T-cell (primary cell): Measurements from ENCODE around the gene HECW1. TPM values are rescaled to one million over a fixed set of nuclear protein-coding genes. Genes with fewer than 3 reads are reported as not detected.

Experiments used
- ATAC-seq, 4 experiments: fragments of 200-7000 bp in 3 of 4; fragments of 150-1000 bp in 1 of 4; cut with Tn5 transposase; replicated peaks in 1 of 4; 1 replicate in 3 of 4; 2 replicates in 1 of 4; pipeline ENCODE4 v1.10.0; 2021; ENCODE audit warnings: moderate library complexity in 3 of 4, mild to moderate bottlenecking in 2 of 4, moderate number of reproducible peaks in 1 of 4
- CTCF ChIA-PET, 2 donors: fragments of 300-600 bp; sonication (Branson Sonifier 250); formaldehyde crosslinking; loops; one replicate each; lab custom pipeline; 2022; ENCODE audit warnings: antibody characterized with exemption in 2 of 2; lab: Charles Lee
- POLR2A ChIA-PET, 2 donors: fragments of 300-600 bp; sonication (Branson Sonifier 250); formaldehyde crosslinking; loops; one replicate each; lab custom pipeline; 2022; ENCODE audit warnings: antibody characterized with exemption in 2 of 2; lab: Charles Lee
- DNase-seq, 35 experiments: peaks; one replicate each; pipeline versions ENCODE4 v3.0.0 to v3.0.0-alpha.2; 2013 to 2023
- H3K27ac ChIP-seq: one replicate; pipeline ENCODE4 v1.5.1; 2013; ENCODE audit warnings: low read length
- H3K27me3 ChIP-seq, 2 experiments: replicated peaks in 1 of 2; 1 replicate in 1 of 2; 2 replicates in 1 of 2; pipeline versions ENCODE4 v1.6.1 to v1.7.0; 2013; ENCODE audit warnings: low read length in 1 of 2, mixed read lengths in 1 of 2; ENCODE audit not compliant: control insufficient read depth in 2 of 2, insufficient read depth in 2 of 2; ENCODE audit errors: extremely low read depth in 1 of 2
- H3K36me3 ChIP-seq, 2 donors: 1 replicate in 1 of 2; 2 replicates in 1 of 2; pipeline versions ENCODE4 v1.6.1 to v1.7.0; 2013; ENCODE audit warnings: low read length in 1 of 2; ENCODE audit not compliant: control insufficient read depth in 2 of 2, insufficient read depth in 1 of 2; ENCODE audit errors: extremely low read depth in 1 of 2
- H3K4me1 ChIP-seq, 2 experiments: 1 replicate in 1 of 2; 2 replicates in 1 of 2; pipeline versions ENCODE4 v1.6.1 to v1.7.0; 2013; ENCODE audit warnings: low read length in 2 of 2, mixed read lengths in 1 of 2; ENCODE audit not compliant: insufficient read depth in 2 of 2, control insufficient read depth in 1 of 2; ENCODE audit errors: extremely low read depth in 1 of 2
- H3K4me3 ChIP-seq, 2 donors: 1 replicate in 1 of 2; 2 replicates in 1 of 2; pipeline versions ENCODE4 v1.5.1 to v1.7.0; 2013; ENCODE audit warnings: mild to moderate bottlenecking in 2 of 2, low read length in 1 of 2, moderate library complexity in 1 of 2; ENCODE audit not compliant: control insufficient read depth in 1 of 2; ENCODE audit errors: extremely low read depth in 1 of 2
- H3K9me3 ChIP-seq: 2 replicates; pipeline ENCODE4 v1.7.0; 2013
- H3K27ac Mint-ChIP-seq, 2 donors: one replicate each; pipeline ENCODE4 v1.8.0; 2020 to 2021; ENCODE audit warnings: mild to moderate bottlenecking in 2 of 2, mixed read lengths in 2 of 2
- H3K27me3 Mint-ChIP-seq, 2 donors: one replicate each; pipeline ENCODE4 v1.8.0; 2021 to 2022; ENCODE audit warnings: mixed read lengths in 2 of 2
- H3K36me3 Mint-ChIP-seq: one replicate; pipeline ENCODE4 v1.8.0; 2021; ENCODE audit warnings: mixed read lengths
- H3K4me1 Mint-ChIP-seq, 3 donors: one replicate each; pipeline ENCODE4 v1.8.0; 2020 to 2022; ENCODE audit warnings: mixed read lengths in 3 of 3, mild to moderate bottlenecking in 1 of 3
- H3K4me3 Mint-ChIP-seq, 3 donors: one replicate each; pipeline ENCODE4 v1.8.0; 2020 to 2022; ENCODE audit warnings: mild to moderate bottlenecking in 3 of 3, mixed read lengths in 3 of 3, moderate library complexity in 3 of 3
- H3K9me3 Mint-ChIP-seq, 3 donors: one replicate each; pipeline ENCODE4 v1.8.0; 2020 to 2022; ENCODE audit warnings: mixed read lengths in 3 of 3
- WGBS: methylation state at CpG from one replicate; pipeline ENCODE4 v1.1.5; 2013; ENCODE audit warnings: missing lambda C conversion rate; ENCODE audit not compliant: insufficient coverage; 5-methylcytosine and 5-hydroxymethylcytosine counted together
- total RNA-seq, 35 experiments: library from RNA in 6 of 35; stranded (reverse) in 6 of 35; fragments of 120-200 nt in 1 of 35; gene quantifications; one replicate each; pipeline versions ENCODE4 v1.2.1 to v1.2.4 and lab custom pipeline; 2013 to 2026

Gene HECW1
- total RNA-seq, 5 donors from 2014 or later (not counting 1 experiment from before 2014, with no cell fraction given) = not detected

DNA sequence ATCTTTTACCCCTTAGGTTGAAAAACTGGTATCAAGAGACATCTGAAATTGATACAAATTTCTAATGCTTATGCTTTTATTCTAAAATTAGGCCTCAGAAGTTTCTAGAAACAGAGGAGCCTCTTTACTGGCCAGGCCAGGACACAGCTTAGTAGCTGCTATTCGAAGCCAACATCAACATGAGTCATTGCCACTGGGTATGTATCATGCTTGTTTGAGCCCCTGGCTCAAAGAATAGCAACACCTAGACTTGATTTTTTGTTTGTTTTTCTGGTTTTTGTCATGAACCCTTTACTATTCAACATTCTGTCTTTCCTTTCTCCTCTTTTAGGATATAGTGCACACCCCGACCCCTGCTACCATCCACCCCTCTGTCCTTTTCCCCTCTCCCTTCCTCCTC lies 379.5 kb downstream of the HECW1 start:
- H3K27me3 ChIP-seq = peaks cover 0 to 4% of the 10 kb centered on the region in 2 experiments
- Mint-ChIP-seq H3K27me3 (peaks cover 13 to 19% of the 10 kb centered on the region in 2 donors), H3K36me3 (no peaks in the 10 kb centered on the region), H3K27ac (no peak overlapping the region), H3K4me3 (no peak overlapping the region), H3K4me1 (peaks cover 2 to 7% (median 3%) of the 10 kb centered on the region in 3 donors), H3K9me3 (no peaks in the 10 kb centered on the region)
- ChIA-PET CTCF (no interaction called here), POLR2A (no interaction called here)
- H3K27ac ChIP-seq = no peak overlapping the region
- H3K4me1 ChIP-seq = no peaks in the 10 kb centered on the region
- H3K4me3 ChIP-seq = no peak overlapping the region
- no peaks in the 10 kb centered on the region for H3K9me3 ChIP-seq
- no peak for ATAC-seq
- 75% methylated on average over 1 of the region's 2 CpGs for WGBS
- no peak for DNase-seq
- no peaks in the 10 kb centered on the region for H3K36me3 ChIP-seq

DNA sequence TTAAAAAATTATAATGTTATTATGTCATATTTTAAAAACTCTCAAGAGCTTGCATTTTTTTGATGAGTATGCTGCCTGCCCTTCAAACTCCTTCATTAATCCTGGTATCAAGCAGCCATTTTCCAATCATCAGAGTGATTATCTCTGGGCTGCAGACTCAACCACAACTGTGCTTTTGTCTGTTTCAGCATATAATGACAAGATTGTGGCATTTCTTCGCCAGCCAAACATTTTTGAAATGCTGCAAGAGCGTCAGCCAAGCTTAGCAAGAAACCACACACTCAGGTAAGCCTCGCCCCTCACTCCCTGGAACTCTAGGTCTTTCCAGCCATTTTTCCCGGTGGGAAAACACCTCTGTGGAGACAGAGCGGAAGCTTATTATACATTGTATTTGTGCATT lies 380.4 kb downstream of the HECW1 start:
- ATAC-seq (no peak), DNase-seq (no peak)
- H3K4me3 Mint-ChIP-seq = no peak overlapping the region
- POLR2A ChIA-PET = no interaction called here
- peaks cover 0 to 3% (median 2%) of the 10 kb centered on the region in 3 donors for H3K4me1 Mint-ChIP-seq
- peaks cover 18 to 25% of the 10 kb centered on the region in 2 donors for H3K27me3 Mint-ChIP-seq
- no peak overlapping the region for H3K4me3 ChIP-seq
- no peak overlapping the region for H3K27ac ChIP-seq
- H3K9me3 Mint-ChIP-seq = no peaks in the 10 kb centered on the region
- no peaks in the 10 kb centered on the region for H3K9me3 ChIP-seq
- H3K36me3 Mint-ChIP-seq = no peaks in the 10 kb centered on the region
- H3K4me1 ChIP-seq = no peaks in the 10 kb centered on the region
- peaks cover 0 to 4% of the 10 kb centered on the region in 2 experiments for H3K27me3 ChIP-seq
- no peak overlapping the region for H3K27ac Mint-ChIP-seq
- WGBS = no CpG with 5 or more reads among the region's 5 CpGs
- H3K36me3 ChIP-seq = no peaks in the 10 kb centered on the region
- CTCF ChIA-PET = no interaction called here

DNA sequence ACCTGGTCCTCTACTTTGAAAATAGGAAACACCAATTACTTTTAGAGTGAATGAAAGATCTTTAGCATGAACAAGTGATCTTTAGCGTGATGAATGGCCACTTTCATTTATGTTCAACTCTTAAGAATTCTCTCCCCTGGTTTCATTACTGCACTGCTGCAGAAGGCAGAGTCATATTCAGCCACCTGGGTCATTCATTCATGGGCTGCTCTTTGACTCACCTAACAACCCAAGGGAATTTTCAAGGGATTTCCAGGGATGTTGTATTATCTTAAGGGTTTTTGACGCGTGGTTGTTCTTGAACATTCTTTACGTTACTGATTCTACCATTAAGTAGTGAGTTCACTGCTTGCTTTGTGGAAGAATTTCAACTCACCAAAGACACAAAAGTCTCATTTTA lies 383.1 kb downstream of the HECW1 start:
- Mint-ChIP-seq H3K4me3 (no peak overlapping the region), H3K4me1 (no peaks in the 10 kb centered on the region), H3K36me3 (no peaks in the 10 kb centered on the region), H3K27ac (no peak overlapping the region), H3K27me3 (peaks cover 25 to 27% of the 10 kb centered on the region in 2 donors), H3K9me3 (no peaks in the 10 kb centered on the region)
- no peak overlapping the region for H3K4me3 ChIP-seq
- WGBS = no CpG with 5 or more reads among the region's 4 CpGs
- POLR2A ChIA-PET = no interaction called here
- ATAC-seq = no peak
- H3K36me3 ChIP-seq = no peaks in the 10 kb centered on the region
- no peak overlapping the region for H3K27ac ChIP-seq
- no peaks in the 10 kb centered on the region for H3K4me1 ChIP-seq
- H3K9me3 ChIP-seq = no peaks in the 10 kb centered on the region
- CTCF ChIA-PET = no interaction called here
- DNase-seq = no peak
- H3K27me3 ChIP-seq = peaks cover 4% of the 10 kb centered on the region in 2 experiments

DNA sequence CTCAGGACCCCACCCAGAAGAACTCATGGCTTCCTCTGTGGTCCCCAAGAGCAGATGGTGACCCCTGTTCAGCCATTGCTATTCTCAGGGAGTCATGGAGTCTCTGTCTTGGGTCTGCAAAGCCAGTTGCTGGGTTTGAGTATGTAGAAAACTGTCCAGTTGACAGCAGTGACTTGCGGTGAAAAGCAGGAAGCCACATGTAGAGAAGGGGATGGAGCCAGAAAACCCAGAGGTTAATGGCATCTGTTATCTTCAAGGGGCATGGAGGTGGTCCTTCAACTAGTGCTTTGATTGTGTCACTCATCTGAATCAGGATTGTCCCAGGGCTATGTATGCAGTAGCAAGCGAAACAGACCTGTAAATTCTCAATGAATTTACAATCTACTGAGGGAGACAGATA lies 384.1 kb downstream of the HECW1 start:
- no peaks in the 10 kb centered on the region for H3K4me1 Mint-ChIP-seq
- no peak overlapping the region for H3K27ac ChIP-seq
- no peak overlapping the region for H3K27ac Mint-ChIP-seq
- POLR2A ChIA-PET = interaction anchor here in 1 of 2 donors (0.6 kb wide), 1 partner anchor 757 kb away, joined by 4 read pairs; no protein-coding TSS in a partner anchor
- H3K27me3 ChIP-seq = peaks cover 4 to 7% of the 10 kb centered on the region in 2 experiments
- H3K4me3 ChIP-seq = no peak overlapping the region
- H3K4me1 ChIP-seq = no peaks in the 10 kb centered on the region
- DNase-seq = no peak
- WGBS = 100% methylated on average over 1 of the region's 2 CpGs
- no peaks in the 10 kb centered on the region for H3K9me3 ChIP-seq
- peaks cover 28 to 29% of the 10 kb centered on the region in 2 donors for H3K27me3 Mint-ChIP-seq
- no peaks in the 10 kb centered on the region for H3K9me3 Mint-ChIP-seq
- H3K36me3 Mint-ChIP-seq = no peaks in the 10 kb centered on the region
- CTCF ChIA-PET = no interaction called here
- ATAC-seq = no peak
- H3K4me3 Mint-ChIP-seq = no peak overlapping the region
- H3K36me3 ChIP-seq = no peaks in the 10 kb centered on the region

GRCh38 chr7:43501870-43502269 lies 389.4 kb downstream of the HECW1 start:
- WGBS = 77% methylated on average over 2 of the region's 3 CpGs
- POLR2A ChIA-PET = no interaction called here
- DNase-seq = no peak
- peaks cover 10 to 18% of the 10 kb centered on the region in 2 donors for H3K27me3 Mint-ChIP-seq
- no peak overlapping the region for H3K4me3 Mint-ChIP-seq
- H3K27ac ChIP-seq = no peak overlapping the region
- peaks cover 1 to 7% of the 10 kb centered on the region in 2 experiments for H3K27me3 ChIP-seq
- no peaks in the 10 kb centered on the region for H3K36me3 ChIP-seq
- no peaks in the 10 kb centered on the region for H3K36me3 Mint-ChIP-seq
- H3K4me1 Mint-ChIP-seq = no peaks in the 10 kb centered on the region
- H3K27ac Mint-ChIP-seq = no peak overlapping the region
- no peaks in the 10 kb centered on the region for H3K9me3 Mint-ChIP-seq
- no peaks in the 10 kb centered on the region for H3K4me1 ChIP-seq
- H3K4me3 ChIP-seq = no peak overlapping the region
- ATAC-seq = no peak
- H3K9me3 ChIP-seq = no peaks in the 10 kb centered on the region
- CTCF ChIA-PET = no interaction called here

DNA sequence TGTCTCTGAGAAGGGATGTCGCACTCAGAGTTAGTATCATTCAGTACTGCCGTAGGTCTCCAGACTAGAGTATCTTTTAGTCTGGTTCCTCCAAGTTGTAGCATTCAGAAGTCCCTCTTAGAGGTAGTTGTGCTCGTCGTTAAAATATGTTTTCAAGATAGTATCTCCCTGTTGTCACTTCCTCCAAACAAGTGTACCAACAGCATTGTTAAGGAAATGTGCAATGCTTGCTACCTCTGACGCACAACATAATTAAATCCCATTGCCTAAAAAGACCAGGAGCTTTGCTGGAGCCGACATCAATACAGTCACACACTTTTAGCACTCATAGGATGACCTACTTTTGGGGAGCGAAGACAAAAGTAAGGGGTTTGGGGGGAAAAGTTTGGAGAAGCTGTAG lies 390.5 kb downstream of the HECW1 start:
- Histone ChIP-seq H3K4me3 (no peak overlapping the region), H3K9me3 (no peaks in the 10 kb centered on the region), H3K4me1 (no peaks in the 10 kb centered on the region), H3K27ac (no peak overlapping the region), H3K36me3 (no peaks in the 10 kb centered on the region), H3K27me3 (peaks cover 0 to 7% of the 10 kb centered on the region in 2 experiments)
- no peaks in the 10 kb centered on the region for H3K9me3 Mint-ChIP-seq
- H3K27ac Mint-ChIP-seq = no peak overlapping the region
- peaks cover 3 to 12% of the 10 kb centered on the region in 2 donors for H3K27me3 Mint-ChIP-seq
- DNase-seq (no peak), ATAC-seq (no peak)
- CTCF ChIA-PET = no interaction called here
- no peak overlapping the region for H3K4me3 Mint-ChIP-seq
- POLR2A ChIA-PET = no interaction called here
- H3K36me3 Mint-ChIP-seq = no peaks in the 10 kb centered on the region
- 80% methylated on average over 1 of the region's 7 CpGs for WGBS
- no peaks in the 10 kb centered on the region for H3K4me1 Mint-ChIP-seq

- POLR2A ChIA-PET = no interaction called here
- no peaks in the 10 kb centered on the region for H3K36me3 Mint-ChIP-seq
- WGBS = 100% methylated on average over 2 of the region's 2 CpGs
These were observed 393.0 kb downstream of the HECW1 start for GRCh38 chr7:43505412-43505811.

More at GRCh38 chr7:43505412-43505811, 393.0 kb downstream of the HECW1 start:
- Histone ChIP-seq H3K27ac (no peak overlapping the region), H3K4me1 (peaks cover 2 to 3% of the 10 kb centered on the region in 2 experiments), H3K9me3 (no peaks in the 10 kb centered on the region), H3K27me3 (peaks cover 0 to 3% of the 10 kb centered on the region in 2 experiments), H3K4me3 (no peak overlapping the region), H3K36me3 (no peaks in the 10 kb centered on the region)
- peaks cover 3 to 4% of the 10 kb centered on the region in 2 donors for H3K27me3 Mint-ChIP-seq
- DNase-seq (no peak), ATAC-seq (no peak)
- peaks cover 3 to 11% (median 7%) of the 10 kb centered on the region in 3 donors for H3K4me1 Mint-ChIP-seq
- no peak overlapping the region for H3K4me3 Mint-ChIP-seq
- H3K9me3 Mint-ChIP-seq = no peaks in the 10 kb centered on the region
- CTCF ChIA-PET = interaction anchor here in 1 of 2 donors (0.6 kb wide), 1 partner anchor 1557 kb away, joined by 3 read pairs; no protein-coding TSS in a partner anchor
- H3K27ac Mint-ChIP-seq = no peak overlapping the region
